ENCODE data around the gene ANKRD42.

GRCh38 chr11:83159902-83160865, 33.3 kb upstream of the ANKRD42 start:
- TF ChIP-seq, protein P1, sequence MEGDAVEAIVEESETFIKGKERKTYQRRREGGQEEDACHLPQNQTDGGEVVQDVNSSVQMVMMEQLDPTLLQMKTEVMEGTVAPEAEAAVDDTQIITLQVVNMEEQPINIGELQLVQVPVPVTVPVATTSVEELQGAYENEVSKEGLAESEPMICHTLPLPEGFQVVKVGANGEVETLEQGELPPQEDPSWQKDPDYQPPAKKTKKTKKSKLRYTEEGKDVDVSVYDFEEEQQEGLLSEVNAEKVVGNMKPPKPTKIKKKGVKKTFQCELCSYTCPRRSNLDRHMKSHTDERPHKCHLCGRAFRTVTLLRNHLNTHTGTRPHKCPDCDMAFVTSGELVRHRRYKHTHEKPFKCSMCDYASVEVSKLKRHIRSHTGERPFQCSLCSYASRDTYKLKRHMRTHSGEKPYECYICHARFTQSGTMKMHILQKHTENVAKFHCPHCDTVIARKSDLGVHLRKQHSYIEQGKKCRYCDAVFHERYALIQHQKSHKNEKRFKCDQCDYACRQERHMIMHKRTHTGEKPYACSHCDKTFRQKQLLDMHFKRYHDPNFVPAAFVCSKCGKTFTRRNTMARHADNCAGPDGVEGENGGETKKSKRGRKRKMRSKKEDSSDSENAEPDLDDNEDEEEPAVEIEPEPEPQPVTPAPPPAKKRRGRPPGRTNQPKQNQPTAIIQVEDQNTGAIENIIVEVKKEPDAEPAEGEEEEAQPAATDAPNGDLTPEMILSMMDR (IDR thresholded peaks at IDR 0.05; ENCODE audit: borderline replicate concordance, extremely low read depth, low read length, poor library complexity, severe bottlenecking): no peak
- no peak for TF ChIP-seq EZH2 (IDR thresholded peaks at IDR 0.05; ENCODE audit: borderline replicate concordance, low read depth, low read length, severe bottlenecking)

All from DND-41 (cell line).